Natural killer cell (primary cell): Measurements from ENCODE around the gene CPSF2. TPM values are rescaled to one million over a fixed set of nuclear protein-coding genes. Genes with fewer than 3 reads are reported as not detected.

Experiments used
- ATAC-seq, 3 donors: fragments of 150-1000 bp in 2 of 3; fragments of 200-7000 bp in 1 of 3; cut with Tn5 transposase; 1 replicate in 1 of 3; 2 replicates in 2 of 3; pipeline ENCODE4 v1.10.0; 2021; ENCODE audit warnings: mild to moderate bottlenecking in 2 of 3, moderate library complexity in 2 of 3
- DNase-seq, 2 donors: peaks; one replicate each; pipeline versions ENCODE4 v3.0.0 to v3.0.0-alpha.2; 2013 to 2021; ENCODE audit warnings: mixed read lengths in 1 of 2
- H3K27ac ChIP-seq: one replicate; pipeline ENCODE4 v1.5.1; 2013; ENCODE audit warnings: mild to moderate bottlenecking, low read length
- H3K27me3 ChIP-seq: one replicate; pipeline ENCODE4 v1.6.1; 2013; ENCODE audit warnings: low read length; ENCODE audit not compliant: control insufficient read depth, insufficient read depth
- H3K36me3 ChIP-seq: one replicate; pipeline ENCODE4 v1.6.1; 2013; ENCODE audit warnings: low read length; ENCODE audit not compliant: control insufficient read depth, insufficient read depth
- H3K4me1 ChIP-seq: one replicate; pipeline ENCODE4 v1.6.1; 2013; ENCODE audit warnings: low read length; ENCODE audit not compliant: control insufficient read depth, insufficient read depth
- H3K4me3 ChIP-seq: one replicate; pipeline ENCODE4 v1.5.1; 2013; ENCODE audit warnings: low read length
- H3K9me3 ChIP-seq: one replicate; pipeline ENCODE4 v1.6.1; 2013; ENCODE audit warnings: low read length; ENCODE audit not compliant: control insufficient read depth, insufficient read depth
- H3K27ac Mint-ChIP-seq, 2 donors: one replicate each; pipeline ENCODE4 v1.8.0; 2022; ENCODE audit warnings: mild to moderate bottlenecking in 2 of 2, mixed read lengths in 2 of 2, moderate library complexity in 1 of 2
- H3K27me3 Mint-ChIP-seq, 2 donors: one replicate each; pipeline ENCODE4 v1.8.0; 2022; ENCODE audit warnings: low read depth in 2 of 2, mixed read lengths in 2 of 2
- H3K36me3 Mint-ChIP-seq: one replicate; pipeline ENCODE4 v1.8.0; 2022; ENCODE audit warnings: mixed read lengths
- H3K4me1 Mint-ChIP-seq, 2 donors: one replicate each; pipeline ENCODE4 v1.8.0; 2022; ENCODE audit warnings: mixed read lengths in 2 of 2
- H3K4me3 Mint-ChIP-seq: one replicate; pipeline ENCODE4 v1.8.0; 2022; ENCODE audit warnings: mild to moderate bottlenecking, moderate library complexity, mixed read lengths
- H3K9me3 Mint-ChIP-seq, 2 donors: one replicate each; pipeline ENCODE4 v1.8.0; 2022; ENCODE audit warnings: mixed read lengths in 2 of 2
- WGBS: methylation state at CpG from one replicate; pipeline ENCODE4 v1.1.7; 2013; ENCODE audit warnings: missing lambda C conversion rate; ENCODE audit not compliant: insufficient coverage; 5-methylcytosine and 5-hydroxymethylcytosine counted together
- intact Hi-C: fragments of 100-400 bp; cut with micrococcal nuclease; formaldehyde crosslinking; loops from one replicate; pipeline ENCODE4 v1.14.2; 2022
- total RNA-seq, 4 donors: library from RNA; stranded (reverse); fragments of 120-200 nt in 1 of 4; gene quantifications; one replicate each; pipeline versions ENCODE4 v1.2.3 to v1.2.4, GENCODE V29; 2013 to 2022
- TF ChIP-seq, protein P1 (sequence below): fragments of 200-600 bp; IDR thresholded peaks from one replicate; pipeline ENCODE4 v1.8.0; 2022; ENCODE audit warnings: antibody characterized with exemption

The CPSF2 gene
- total RNA-seq, 3 donors from 2014 or later (not counting 1 experiment from before 2014, with no cell fraction given) = 24.2 to 39.8 (median 28.6) TPM

DNA sequence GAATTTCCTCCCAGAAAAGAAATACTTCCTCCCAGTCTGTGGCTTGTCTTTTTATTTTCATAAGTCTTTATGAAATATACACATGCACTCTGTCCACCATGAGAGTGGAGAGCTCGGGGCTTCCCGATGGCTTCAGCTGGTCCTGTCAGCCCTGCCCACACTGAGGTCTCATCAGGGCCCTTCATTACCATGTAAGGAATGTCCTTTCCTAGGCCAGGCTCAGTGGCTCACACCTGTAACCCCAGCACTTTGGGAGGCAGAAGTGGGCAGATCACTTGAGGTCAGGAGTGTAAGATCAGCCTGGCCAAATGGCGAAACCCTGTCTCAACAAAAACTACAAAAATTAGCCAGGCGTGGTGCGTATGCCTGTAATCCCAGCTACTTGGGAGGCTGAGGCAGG lies 77.0 kb downstream of the CPSF2 start:
- H3K36me3 ChIP-seq = no peaks in the 10 kb centered on the region
- H3K4me3 Mint-ChIP-seq = no peak overlapping the region
- no peaks in the 10 kb centered on the region for H3K9me3 ChIP-seq
- no peaks in the 10 kb centered on the region for H3K4me1 ChIP-seq
- no peaks in the 10 kb centered on the region for H3K36me3 Mint-ChIP-seq
- H3K27me3 ChIP-seq = no peaks in the 10 kb centered on the region
- H3K27ac Mint-ChIP-seq = no peak overlapping the region
- H3K27me3 Mint-ChIP-seq = peaks cover 12 to 18% of the 10 kb centered on the region in 2 donors
- no peak overlapping the region for H3K4me3 ChIP-seq
- H3K4me1 Mint-ChIP-seq = no peaks in the 10 kb centered on the region
- 89% methylated on average over 5 of the region's 5 CpGs for WGBS
- H3K9me3 Mint-ChIP-seq = no peaks in the 10 kb centered on the region
- intact Hi-C loops = no loop called here
- no peak overlapping the region for H3K27ac ChIP-seq
- no peak for ATAC-seq
- TF ChIP-seq, protein P1, sequence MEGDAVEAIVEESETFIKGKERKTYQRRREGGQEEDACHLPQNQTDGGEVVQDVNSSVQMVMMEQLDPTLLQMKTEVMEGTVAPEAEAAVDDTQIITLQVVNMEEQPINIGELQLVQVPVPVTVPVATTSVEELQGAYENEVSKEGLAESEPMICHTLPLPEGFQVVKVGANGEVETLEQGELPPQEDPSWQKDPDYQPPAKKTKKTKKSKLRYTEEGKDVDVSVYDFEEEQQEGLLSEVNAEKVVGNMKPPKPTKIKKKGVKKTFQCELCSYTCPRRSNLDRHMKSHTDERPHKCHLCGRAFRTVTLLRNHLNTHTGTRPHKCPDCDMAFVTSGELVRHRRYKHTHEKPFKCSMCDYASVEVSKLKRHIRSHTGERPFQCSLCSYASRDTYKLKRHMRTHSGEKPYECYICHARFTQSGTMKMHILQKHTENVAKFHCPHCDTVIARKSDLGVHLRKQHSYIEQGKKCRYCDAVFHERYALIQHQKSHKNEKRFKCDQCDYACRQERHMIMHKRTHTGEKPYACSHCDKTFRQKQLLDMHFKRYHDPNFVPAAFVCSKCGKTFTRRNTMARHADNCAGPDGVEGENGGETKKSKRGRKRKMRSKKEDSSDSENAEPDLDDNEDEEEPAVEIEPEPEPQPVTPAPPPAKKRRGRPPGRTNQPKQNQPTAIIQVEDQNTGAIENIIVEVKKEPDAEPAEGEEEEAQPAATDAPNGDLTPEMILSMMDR = no peak
- no peak for DNase-seq

- DNase-seq (no peak), ATAC-seq (no peak)
- intact Hi-C loops = no loop called here
- no peaks in the 10 kb centered on the region for H3K9me3 Mint-ChIP-seq
- Histone ChIP-seq H3K36me3 (no peaks in the 10 kb centered on the region), H3K27me3 (no peaks in the 10 kb centered on the region), H3K4me1 (no peaks in the 10 kb centered on the region), H3K27ac (no peak overlapping the region), H3K4me3 (no peak overlapping the region), H3K9me3 (no peaks in the 10 kb centered on the region)
- no peak overlapping the region for H3K4me3 Mint-ChIP-seq
- TF ChIP-seq, protein P1 = no peak
- WGBS = 33% methylated on average over 3 of the region's 6 CpGs
- H3K36me3 Mint-ChIP-seq = no peaks in the 10 kb centered on the region
- H3K27ac Mint-ChIP-seq = no peak overlapping the region
- no peaks in the 10 kb centered on the region for H3K4me1 Mint-ChIP-seq
- peaks cover 21% of the 10 kb centered on the region in 2 donors for H3K27me3 Mint-ChIP-seq
Observed at GRCh38 chr14:92199763-92200162, 78.0 kb downstream of the CPSF2 start.

- no peaks in the 10 kb centered on the region for H3K4me1 ChIP-seq
- TF ChIP-seq, protein P1 = no peak
- H3K27ac ChIP-seq = no peak overlapping the region
- no peaks in the 10 kb centered on the region for H3K36me3 ChIP-seq
- H3K4me3 ChIP-seq = no peak overlapping the region
- H3K36me3 Mint-ChIP-seq = no peaks in the 10 kb centered on the region
- intact Hi-C loops = no loop called here
- no peaks in the 10 kb centered on the region for H3K27me3 ChIP-seq
- WGBS = 85% methylated on average over 7 of the region's 7 CpGs
- DNase-seq (no peak), ATAC-seq (no peak)
- H3K9me3 Mint-ChIP-seq = no peaks in the 10 kb centered on the region
- H3K27ac Mint-ChIP-seq = no peak overlapping the region
- no peak overlapping the region for H3K4me3 Mint-ChIP-seq
- H3K4me1 Mint-ChIP-seq = no peaks in the 10 kb centered on the region
- H3K9me3 ChIP-seq = no peaks in the 10 kb centered on the region
- H3K27me3 Mint-ChIP-seq = peaks cover 21 to 24% of the 10 kb centered on the region in 2 donors
Observed at GRCh38 chr14:92203116-92203515, 81.3 kb downstream of the CPSF2 start.

- Mint-ChIP-seq H3K9me3 (no peaks in the 10 kb centered on the region), H3K4me3 (no peak overlapping the region), H3K27me3 (peaks cover 20 to 21% of the 10 kb centered on the region in 2 donors), H3K36me3 (no peaks in the 10 kb centered on the region), H3K4me1 (no peaks in the 10 kb centered on the region), H3K27ac (no peak overlapping the region)
- intact Hi-C loops = no loop called here
- Histone ChIP-seq H3K9me3 (no peaks in the 10 kb centered on the region), H3K27me3 (no peaks in the 10 kb centered on the region), H3K27ac (no peak overlapping the region), H3K4me1 (no peaks in the 10 kb centered on the region), H3K36me3 (no peaks in the 10 kb centered on the region), H3K4me3 (no peak overlapping the region)
- ATAC-seq (no peak), DNase-seq (no peak)
- 100% methylated on average over 2 of the region's 2 CpGs for WGBS
- TF ChIP-seq, protein P1 = no peak
Observed at GRCh38 chr14:92204792-92205191, 83.0 kb downstream of the CPSF2 start.
